Activated CD4-positive, CD25-positive, alpha-beta regulatory T cell treated with anti-CD3 and anti-CD28 coated beads, Interleukin-2, amount 50 U/mL, for 16 hours (primary cell): ENCODE data around the gene JMJD1C.
"Not testable (repeated sequence)": the region's sequence is repeated elsewhere in the genome, so short reads cannot be mapped to it uniquely, and the experiment has no call there.

Experiments
- DNase-seq: peaks from one replicate; pipeline ENCODE4 v3.0.0-alpha.2; 2020; ENCODE audit warnings: low read depth, low spot score

Gene JMJD1C

GRCh38 chr10:63365976-63366765, 99.6 kb downstream of the JMJD1C start:
- no peak for DNase-seq

- no peak for DNase-seq
These were observed 100.9 kb downstream of the JMJD1C start for GRCh38 chr10:63364918-63365317.

- no peak for DNase-seq
These were observed 101.8 kb downstream of the JMJD1C start for GRCh38 chr10:63363951-63364350.

GRCh38 chr10:63355682-63356081, 110.1 kb downstream of the JMJD1C start:
- DNase-seq = no peak

- DNase-seq = no peak
These were observed 112.8 kb downstream of the JMJD1C start for GRCh38 chr10:63352976-63353375.

- no peak for DNase-seq
These were observed 117.4 kb downstream of the JMJD1C start for GRCh38 chr10:63348245-63348850.

GRCh38 chr10:63346015-63346441, 119.7 kb downstream of the JMJD1C start:
- no peak for DNase-seq

- no peak for DNase-seq
These were observed 121.5 kb downstream of the JMJD1C start for GRCh38 chr10:63344269-63344668.

GRCh38 chr10:63343476-63343875, 122.3 kb downstream of the JMJD1C start:
- no peak for DNase-seq

GRCh38 chr10:63339640-63340039, 126.1 kb downstream of the JMJD1C start:
- DNase-seq = not testable (repeated sequence)

GRCh38 chr10:63337455-63338251, 128.1 kb downstream of the JMJD1C start:
- no peak for DNase-seq

- DNase-seq = no peak
These were observed 134.2 kb downstream of the JMJD1C start for GRCh38 chr10:63331586-63331985.

- no peak for DNase-seq
These were observed 141.3 kb downstream of the JMJD1C start for GRCh38 chr10:63324495-63324854.

- DNase-seq = no peak
These were observed 141.9 kb downstream of the JMJD1C start for GRCh38 chr10:63323701-63324494.

GRCh38 chr10:63320683-63321082, 145.1 kb downstream of the JMJD1C start:
- DNase-seq = no peak

- no peak for DNase-seq
These were observed 146.5 kb downstream of the JMJD1C start for GRCh38 chr10:63319231-63319630.

- DNase-seq = no peak
These were observed 147.3 kb downstream of the JMJD1C start for GRCh38 chr10:63318491-63318890.

GRCh38 chr10:63314020-63314419, 151.8 kb downstream of the JMJD1C start:
- no peak for DNase-seq

GRCh38 chr10:63313066-63313717, 152.6 kb downstream of the JMJD1C start:
- DNase-seq = no peak

GRCh38 chr10:63308628-63309027, 157.1 kb downstream of the JMJD1C start:
- DNase-seq = no peak

- no peak for DNase-seq
These were observed 161.6 kb downstream of the JMJD1C start for GRCh38 chr10:63304146-63304545.
